GM12874 (cell line): Measurements from ENCODE around the gene ZC3H10.

ENCODE experiments used
- CTCF ChIP-seq: IDR thresholded peaks from 2 replicates; pipeline ENCODE4 v1.5.1; 2011; ENCODE audit warnings: low read depth, mild to moderate bottlenecking, control low read depth, low read length, moderate library complexity; ENCODE audit not compliant: insufficient read depth

The ZC3H10 gene

DNA sequence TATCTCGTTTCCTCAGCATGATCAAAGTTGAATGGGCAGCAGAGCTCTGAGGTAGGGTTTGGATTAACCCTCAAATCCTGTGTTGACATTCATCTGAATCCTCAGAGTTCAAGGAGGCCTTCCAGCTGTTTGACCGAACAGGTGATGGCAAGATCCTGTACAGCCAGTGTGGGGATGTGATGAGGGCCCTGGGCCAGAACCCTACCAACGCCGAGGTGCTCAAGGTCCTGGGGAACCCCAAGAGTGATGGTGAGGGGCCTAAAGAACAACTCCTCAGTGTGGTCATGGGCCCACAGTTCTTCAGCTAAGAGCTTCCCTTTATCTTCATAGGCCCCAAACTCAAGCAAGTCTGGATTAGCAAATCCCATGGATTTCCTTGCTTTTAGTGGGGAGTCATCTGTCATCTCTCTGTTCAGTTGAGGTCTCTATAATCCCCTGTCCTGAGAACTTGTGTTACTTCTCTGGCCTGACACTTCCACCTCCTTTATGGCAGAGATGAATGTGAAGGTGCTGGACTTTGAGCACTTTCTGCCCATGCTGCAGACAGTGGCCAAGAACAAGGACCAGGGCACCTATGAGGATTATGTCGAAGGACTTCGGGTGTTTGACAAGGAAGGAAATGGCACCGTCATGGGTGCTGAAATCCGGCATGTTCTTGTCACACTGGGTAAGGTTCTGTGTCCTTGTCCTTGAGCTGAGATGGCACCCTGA lies 41.6 kb downstream of the ZC3H10 start:
- no peak for TF ChIP-seq CTCF

- TF ChIP-seq CTCF, result no peak
These were observed 42.2 kb downstream of the ZC3H10 start for GRCh38 chr12:56160193-56160763.

GRCh38 chr12:56160894-56161689 lies 43.0 kb downstream of the ZC3H10 start:
- TF ChIP-seq CTCF, result no peak

DNA sequence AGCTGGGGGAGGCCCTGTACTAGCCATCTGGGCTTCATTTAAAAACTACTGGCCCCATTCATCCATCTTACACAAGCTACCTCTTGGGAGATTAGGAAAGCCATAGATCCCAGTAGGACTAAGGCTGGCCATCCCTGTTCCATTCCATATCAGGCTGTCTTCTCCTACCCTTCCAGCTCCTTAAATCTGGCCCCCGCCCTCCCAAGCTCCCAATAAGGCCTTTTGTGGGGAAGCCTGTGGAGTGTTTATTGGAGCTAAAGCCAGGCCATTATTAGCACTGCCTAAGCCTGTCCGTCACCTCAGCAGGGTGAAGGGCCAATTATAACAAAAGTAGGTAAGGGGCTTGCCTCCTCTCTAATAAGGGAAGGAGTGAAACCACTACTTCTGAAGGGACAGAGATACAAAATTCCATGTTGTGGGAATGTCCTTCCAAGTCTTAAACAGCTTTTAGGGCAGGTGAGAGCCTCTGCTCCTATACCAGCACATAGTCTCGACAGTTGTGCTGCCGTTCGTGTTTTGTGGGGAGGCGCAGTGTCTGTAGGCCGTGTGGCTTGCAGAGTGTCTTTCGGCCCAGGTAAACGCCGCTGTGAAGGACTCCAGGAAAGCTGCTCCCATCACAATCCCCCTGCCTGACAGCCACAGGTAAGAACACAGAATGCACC lies 43.8 kb downstream of the ZC3H10 start:
- no peak for TF ChIP-seq CTCF

DNA sequence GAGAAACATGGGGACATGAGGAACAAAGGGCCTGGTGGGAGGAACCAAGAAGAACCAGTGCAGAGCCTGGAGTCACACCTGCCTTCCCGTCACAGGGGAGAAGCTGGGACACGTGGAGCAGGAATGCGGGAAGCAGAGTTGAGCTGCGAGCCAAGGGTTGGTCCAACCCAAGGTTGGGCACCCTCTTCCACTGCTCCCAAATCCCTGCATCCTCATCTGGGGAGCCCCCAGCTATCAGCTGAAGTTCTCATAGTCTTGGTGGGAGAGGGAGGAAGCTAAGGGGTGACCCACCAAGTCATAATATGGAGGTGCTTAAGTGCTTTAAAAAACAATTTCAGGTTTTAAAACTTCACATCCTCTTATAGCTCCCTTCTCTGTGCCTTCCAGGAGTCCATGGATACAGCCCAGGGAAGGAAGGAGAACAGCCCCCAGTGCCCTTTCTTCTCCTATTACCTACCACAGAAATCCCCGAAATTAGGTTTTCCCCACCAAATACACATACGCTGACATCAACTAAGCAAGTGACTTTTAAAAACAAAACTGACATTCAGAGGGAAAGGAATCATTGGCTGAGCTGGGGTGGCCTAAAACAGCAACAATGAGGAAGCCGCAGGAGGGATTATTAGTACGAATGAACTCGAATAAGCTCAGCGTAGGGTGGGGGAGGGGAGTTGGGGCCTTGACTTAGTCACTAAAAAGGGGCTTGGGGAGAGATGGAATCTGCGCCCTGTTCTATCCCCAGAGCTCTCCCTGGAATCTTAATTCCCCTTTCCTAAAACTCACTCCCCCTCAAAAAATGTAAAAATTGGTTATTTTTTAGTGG lies 44.6 kb downstream of the ZC3H10 start:
- TF ChIP-seq CTCF, result no peak

- TF ChIP-seq CTCF, result no peak
These were observed 45.7 kb downstream of the ZC3H10 start for GRCh38 chr12:56163533-56164344.
